ENCODE measurements around the gene TMSB10.

The TMSB10 gene

DNA sequence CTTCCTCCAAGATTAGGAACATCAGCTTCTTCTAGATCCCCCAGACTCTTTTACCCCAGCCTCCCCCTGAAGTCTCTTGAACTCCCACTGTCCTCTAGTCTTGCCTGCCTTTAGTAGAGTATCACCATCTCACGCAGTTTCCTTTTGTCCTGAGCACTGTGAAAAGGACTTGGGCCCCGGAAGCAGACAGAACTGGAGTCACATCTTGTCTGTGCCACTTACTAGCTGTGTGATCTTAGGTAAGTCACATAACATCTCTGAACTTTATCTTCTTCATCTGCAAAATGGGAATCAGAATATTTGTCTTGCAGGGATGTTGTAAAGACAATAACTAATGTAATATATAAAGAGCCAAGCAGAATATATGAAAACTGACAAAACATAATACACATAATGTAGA, 16.1 kb upstream of the TMSB10 start:
- Histone ChIP-seq H3K27ac (peak overlapping the region; percentile 58; the same call in 1 of the 2 replicates), H2AFZ (ENCODE audit: low read depth) (peak overlapping the region; percentile 95), H3K9ac (peak overlapping the region; percentile 28; the same call in 1 of the 2 replicates), H4K20me1 (ENCODE audit: insufficient read depth) (no peaks in the 10 kb centered on the region), H3K36me3 (ENCODE audit: insufficient read depth) (no peaks in the 10 kb centered on the region), H3K4me2 (peak overlapping the region; percentile 73), H3K27me3 (ENCODE audit: insufficient read depth, low read depth) (no peaks in the 10 kb centered on the region), H3K79me2 (ENCODE audit: insufficient read depth, low read depth) (no peaks in the 10 kb centered on the region), H3K4me3 (IDR thresholded peaks at IDR 0.05; ENCODE audit: insufficient read depth, low read depth, low read length) (no peak overlapping the region), H3K4me1 (ENCODE audit: low read depth, poor library complexity, severe bottlenecking) (peaks cover 26% of the 10 kb centered on the region)
- TF ChIP-seq, protein P1, sequence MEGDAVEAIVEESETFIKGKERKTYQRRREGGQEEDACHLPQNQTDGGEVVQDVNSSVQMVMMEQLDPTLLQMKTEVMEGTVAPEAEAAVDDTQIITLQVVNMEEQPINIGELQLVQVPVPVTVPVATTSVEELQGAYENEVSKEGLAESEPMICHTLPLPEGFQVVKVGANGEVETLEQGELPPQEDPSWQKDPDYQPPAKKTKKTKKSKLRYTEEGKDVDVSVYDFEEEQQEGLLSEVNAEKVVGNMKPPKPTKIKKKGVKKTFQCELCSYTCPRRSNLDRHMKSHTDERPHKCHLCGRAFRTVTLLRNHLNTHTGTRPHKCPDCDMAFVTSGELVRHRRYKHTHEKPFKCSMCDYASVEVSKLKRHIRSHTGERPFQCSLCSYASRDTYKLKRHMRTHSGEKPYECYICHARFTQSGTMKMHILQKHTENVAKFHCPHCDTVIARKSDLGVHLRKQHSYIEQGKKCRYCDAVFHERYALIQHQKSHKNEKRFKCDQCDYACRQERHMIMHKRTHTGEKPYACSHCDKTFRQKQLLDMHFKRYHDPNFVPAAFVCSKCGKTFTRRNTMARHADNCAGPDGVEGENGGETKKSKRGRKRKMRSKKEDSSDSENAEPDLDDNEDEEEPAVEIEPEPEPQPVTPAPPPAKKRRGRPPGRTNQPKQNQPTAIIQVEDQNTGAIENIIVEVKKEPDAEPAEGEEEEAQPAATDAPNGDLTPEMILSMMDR (conservative IDR thresholded peaks at IDR 0.05; ENCODE audit: low read depth, low read length) = no peak

DNA sequence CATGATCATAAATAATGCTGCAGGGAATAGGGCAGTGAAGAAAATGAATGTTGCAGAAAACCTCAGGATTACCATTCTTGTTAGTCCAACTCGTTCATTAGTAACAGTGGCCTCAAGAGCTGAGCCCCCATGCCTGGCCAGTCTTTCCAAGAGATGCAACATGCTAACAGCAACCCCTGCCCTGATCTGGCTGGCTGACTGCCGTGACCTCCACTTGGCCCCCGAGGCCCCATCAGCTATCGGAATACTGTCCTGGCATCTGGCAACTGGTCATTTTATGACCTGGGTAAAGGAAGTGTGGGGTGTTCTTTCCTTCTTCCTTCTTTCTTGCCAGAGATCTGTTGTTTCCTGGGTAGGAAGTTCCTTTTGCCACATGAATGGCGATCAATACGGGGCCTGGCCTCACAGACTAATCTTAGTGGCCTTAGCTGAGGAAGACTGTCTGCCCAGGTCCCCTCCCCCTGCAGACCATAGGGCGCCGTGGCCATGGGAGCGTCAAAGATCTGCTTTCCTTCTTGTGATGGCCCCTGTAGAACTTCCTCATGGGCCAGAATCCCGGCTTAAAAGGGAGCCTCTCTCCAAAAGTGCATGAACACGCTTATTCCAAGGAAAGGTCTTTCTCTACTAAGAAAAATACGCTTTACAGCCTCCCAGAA, 14.0 kb upstream of the TMSB10 start:
- Histone ChIP-seq H3K4me3 (IDR thresholded peaks at IDR 0.05; ENCODE audit: insufficient read depth, low read depth, low read length) (no peak overlapping the region), H3K4me1 (ENCODE audit: low read depth, poor library complexity, severe bottlenecking) (peaks cover 26% of the 10 kb centered on the region), H3K9ac (no peak overlapping the region), H2AFZ (ENCODE audit: low read depth) (no peak overlapping the region), H3K79me2 (ENCODE audit: insufficient read depth, low read depth) (no peaks in the 10 kb centered on the region), H3K4me2 (no peak overlapping the region), H3K27ac (no peak overlapping the region), H4K20me1 (ENCODE audit: insufficient read depth) (no peaks in the 10 kb centered on the region), H3K36me3 (ENCODE audit: insufficient read depth) (no peaks in the 10 kb centered on the region), H3K27me3 (ENCODE audit: insufficient read depth, low read depth) (no peaks in the 10 kb centered on the region)
- TF ChIP-seq, protein P1 (conservative IDR thresholded peaks at IDR 0.05; ENCODE audit: low read depth, low read length) = no peak

DNA sequence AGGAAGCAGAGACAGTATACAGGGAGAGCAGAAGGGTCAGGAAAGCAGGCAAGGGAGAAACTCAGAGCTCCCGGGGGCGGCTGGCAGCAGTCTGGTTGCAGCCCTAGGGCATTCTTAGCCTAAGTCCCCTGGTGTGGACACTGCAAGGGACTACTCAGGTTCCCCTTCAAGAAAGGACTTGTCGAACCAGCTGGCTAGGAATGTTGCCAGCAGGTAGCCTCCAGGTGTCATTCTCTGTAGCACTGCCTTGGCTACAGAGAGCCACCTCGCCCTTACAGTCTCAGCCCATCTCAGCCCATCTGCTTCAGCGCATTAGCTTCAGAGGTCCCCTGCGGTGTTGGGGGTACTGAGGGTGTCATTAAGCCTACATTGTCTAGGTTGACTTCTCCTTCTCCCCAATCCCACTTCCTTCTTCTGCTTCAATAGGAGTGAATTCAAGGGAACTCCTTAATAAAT, 11.3 kb upstream of the TMSB10 start:
- no peak overlapping the region for H3K27ac ChIP-seq
- H3K9ac ChIP-seq = no peak overlapping the region
- TF ChIP-seq, protein P1 (conservative IDR thresholded peaks at IDR 0.05; ENCODE audit: low read depth, low read length) = no peak
- H4K20me1 ChIP-seq (ENCODE audit: insufficient read depth) = no peaks in the 10 kb centered on the region
- no peak overlapping the region for H3K4me3 ChIP-seq (IDR thresholded peaks at IDR 0.05; ENCODE audit: insufficient read depth, low read depth, low read length)
- H3K4me1 ChIP-seq (ENCODE audit: low read depth, poor library complexity, severe bottlenecking) = peaks cover 36% of the 10 kb centered on the region
- no peak overlapping the region for H2AFZ ChIP-seq (ENCODE audit: low read depth)
- H3K4me2 ChIP-seq = no peak overlapping the region
- H3K36me3 ChIP-seq (ENCODE audit: insufficient read depth) = no peaks in the 10 kb centered on the region
- no peaks in the 10 kb centered on the region for H3K27me3 ChIP-seq (ENCODE audit: insufficient read depth, low read depth)
- H3K79me2 ChIP-seq (ENCODE audit: insufficient read depth, low read depth) = no peaks in the 10 kb centered on the region

DNA sequence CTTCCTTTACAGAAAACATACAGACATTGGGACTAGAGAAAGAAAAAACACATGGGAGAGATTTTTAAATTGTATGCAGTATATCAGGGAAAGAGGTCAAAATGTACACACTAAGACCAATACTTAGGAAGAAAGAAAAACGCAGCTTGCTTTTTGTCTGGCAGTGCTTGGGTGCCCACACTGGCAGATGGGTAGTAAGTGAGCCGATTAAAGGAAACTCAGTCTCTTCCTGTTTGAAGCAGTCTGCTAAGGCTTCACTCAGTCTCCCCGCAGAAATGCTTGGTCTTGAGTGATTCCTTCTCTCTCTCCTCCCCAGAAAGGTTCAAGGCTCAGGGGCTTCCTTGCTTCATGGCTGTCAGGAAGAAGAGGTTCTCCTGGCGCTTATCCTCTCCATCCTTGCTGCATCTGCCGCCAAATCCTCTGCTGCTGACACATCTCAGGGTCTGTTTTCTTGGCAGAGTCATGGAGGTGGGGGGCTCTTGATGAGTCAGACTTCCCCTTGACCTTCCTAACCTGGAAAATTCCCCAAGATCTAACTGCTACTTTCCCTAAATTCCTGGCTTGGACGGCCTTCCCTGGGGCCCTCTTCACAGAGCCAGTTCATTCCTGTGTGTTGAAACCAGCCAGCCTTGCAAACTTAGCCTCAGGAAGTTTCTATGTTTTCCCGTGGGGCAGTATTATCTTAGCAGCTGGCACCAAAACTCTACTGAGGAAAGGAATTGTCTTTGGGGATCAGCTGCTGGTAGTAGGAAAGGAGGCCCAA, 10.5 kb upstream of the TMSB10 start:
- Histone ChIP-seq H3K36me3 (ENCODE audit: insufficient read depth) (no peaks in the 10 kb centered on the region), H3K79me2 (ENCODE audit: insufficient read depth, low read depth) (no peaks in the 10 kb centered on the region), H3K9ac (no peak overlapping the region), H4K20me1 (ENCODE audit: insufficient read depth) (no peaks in the 10 kb centered on the region), H2AFZ (ENCODE audit: low read depth) (no peak overlapping the region), H3K27me3 (ENCODE audit: insufficient read depth, low read depth) (no peaks in the 10 kb centered on the region), H3K4me1 (ENCODE audit: low read depth, poor library complexity, severe bottlenecking) (peaks cover 31% of the 10 kb centered on the region), H3K4me3 (IDR thresholded peaks at IDR 0.05; ENCODE audit: insufficient read depth, low read depth, low read length) (no peak overlapping the region), H3K4me2 (no peak overlapping the region), H3K27ac (no peak overlapping the region)
- TF ChIP-seq, protein P1 (conservative IDR thresholded peaks at IDR 0.05; ENCODE audit: low read depth, low read length) = no peak
